ENCODE data around the gene DEK.

DEK gene

GRCh38 chr6:18293076-18293904 lies 29.0 kb upstream of the DEK start:
- H3K79me2 ChIP-seq (ENCODE audit: low read length): no peaks in the 10 kb centered on the region
- no peaks in the 10 kb centered on the region for H3K9me3 ChIP-seq (ENCODE audit: insufficient read depth, low read length)
- no peak overlapping the region for H3K4me2 ChIP-seq (ENCODE audit: low read length)
- no peak overlapping the region for H3K27ac ChIP-seq (ENCODE audit: low read length)
- no peaks in the 10 kb centered on the region for H3K27me3 ChIP-seq (ENCODE audit: low read depth, low read length)
- no peaks in the 10 kb centered on the region for H3K4me1 ChIP-seq (ENCODE audit: low read length)
- no peaks in the 10 kb centered on the region for H4K20me1 ChIP-seq (ENCODE audit: insufficient read depth, low read length)
- no peaks in the 10 kb centered on the region for H3K36me3 ChIP-seq (replicated peaks; ENCODE audit: low read depth, low read length)
- TF ChIP-seq EZH2phosphoT487 (IDR thresholded peaks at IDR 0.05; ENCODE audit: low read depth) (no peak), CTCF (IDR thresholded peaks at IDR 0.05; ENCODE audit: low read depth, low read length) (no peak)
- H2AFZ ChIP-seq (ENCODE audit: low read depth, low read length): no peak overlapping the region
- no peak overlapping the region for H3K4me3 ChIP-seq (ENCODE audit: low read length)
- H3K9ac ChIP-seq (ENCODE audit: low read length): no peak overlapping the region

GRCh38 chr6:18289283-18289682 lies 25.0 kb upstream of the DEK start:
- Histone ChIP-seq H3K79me2 (ENCODE audit: low read length) (no peaks in the 10 kb centered on the region), H2AFZ (ENCODE audit: low read depth, low read length) (no peak overlapping the region), H4K20me1 (ENCODE audit: insufficient read depth, low read length) (no peaks in the 10 kb centered on the region), H3K4me2 (ENCODE audit: low read length) (no peak overlapping the region), H3K27me3 (ENCODE audit: low read depth, low read length) (no peaks in the 10 kb centered on the region; the same call in 1 of the 2 replicates), H3K9me3 (ENCODE audit: insufficient read depth, low read length) (no peaks in the 10 kb centered on the region), H3K9ac (ENCODE audit: low read length) (no peak overlapping the region), H3K36me3 (replicated peaks; ENCODE audit: low read depth, low read length) (no peaks in the 10 kb centered on the region), H3K27ac (ENCODE audit: low read length) (no peak overlapping the region), H3K4me3 (ENCODE audit: low read length) (no peak overlapping the region), H3K4me1 (ENCODE audit: low read length) (no peaks in the 10 kb centered on the region)
- TF ChIP-seq CTCF (IDR thresholded peaks at IDR 0.05; ENCODE audit: low read depth, low read length): no peak
- no peak for TF ChIP-seq EZH2phosphoT487 (IDR thresholded peaks at IDR 0.05; ENCODE audit: low read depth)

- Histone ChIP-seq H4K20me1 (ENCODE audit: insufficient read depth, low read length) (no peaks in the 10 kb centered on the region), H3K36me3 (replicated peaks; ENCODE audit: low read depth, low read length) (no peaks in the 10 kb centered on the region), H3K4me2 (ENCODE audit: low read length) (no peak overlapping the region), H3K9ac (ENCODE audit: low read length) (no peak overlapping the region), H3K79me2 (ENCODE audit: low read length) (no peaks in the 10 kb centered on the region), H3K27ac (ENCODE audit: low read length) (no peak overlapping the region), H3K4me1 (ENCODE audit: low read length) (no peaks in the 10 kb centered on the region), H3K9me3 (ENCODE audit: insufficient read depth, low read length) (no peaks in the 10 kb centered on the region), H2AFZ (ENCODE audit: low read depth, low read length) (no peak overlapping the region), H3K4me3 (ENCODE audit: low read length) (no peak overlapping the region), H3K27me3 (ENCODE audit: low read depth, low read length) (no peaks in the 10 kb centered on the region; the same call in 1 of the 2 replicates)
- TF ChIP-seq CTCF (IDR thresholded peaks at IDR 0.05; ENCODE audit: low read depth, low read length): no peak
- no peak for TF ChIP-seq EZH2phosphoT487 (IDR thresholded peaks at IDR 0.05; ENCODE audit: low read depth)
Observed at GRCh38 chr6:18284261-18284660, 19.9 kb upstream of the DEK start.

- Histone ChIP-seq H3K27ac (ENCODE audit: low read length) (no peak overlapping the region), H3K4me2 (ENCODE audit: low read length) (no peak overlapping the region), H4K20me1 (ENCODE audit: insufficient read depth, low read length) (no peaks in the 10 kb centered on the region), H3K36me3 (replicated peaks; ENCODE audit: low read depth, low read length) (no peaks in the 10 kb centered on the region), H3K9ac (ENCODE audit: low read length) (no peak overlapping the region), H3K79me2 (ENCODE audit: low read length) (no peaks in the 10 kb centered on the region), H3K9me3 (ENCODE audit: insufficient read depth, low read length) (no peaks in the 10 kb centered on the region), H2AFZ (ENCODE audit: low read depth, low read length) (no peak overlapping the region), H3K27me3 (ENCODE audit: low read depth, low read length) (no peaks in the 10 kb centered on the region), H3K4me1 (ENCODE audit: low read length) (no peaks in the 10 kb centered on the region), H3K4me3 (ENCODE audit: low read length) (no peak overlapping the region)
- no peak for TF ChIP-seq EZH2phosphoT487 (IDR thresholded peaks at IDR 0.05; ENCODE audit: low read depth)
- no peak for TF ChIP-seq CTCF (IDR thresholded peaks at IDR 0.05; ENCODE audit: low read depth, low read length)
Observed at GRCh38 chr6:18281564-18281963, 17.2 kb upstream of the DEK start.

Data from OCI-LY3 (cell line).